ENCODE results near the gene OPCML.

Gene OPCML

GRCh38 chr11:133381761-133382130 is 150.6 kb downstream of the OPCML start:
- Histone ChIP-seq H2AFZ (ENCODE audit: low read length) (no peak overlapping the region), H3K4me2 (ENCODE audit: low read length) (no peak overlapping the region), H3K4me3 (ENCODE audit: low read depth, low read length, poor library complexity, severe bottlenecking) (no peak overlapping the region), H3K9me3 (ENCODE audit: low read length) (no peaks in the 10 kb centered on the region), H4K20me1 (ENCODE audit: insufficient read depth, low read length) (no peaks in the 10 kb centered on the region), H3F3A (ENCODE audit: insufficient read depth, low read length) (no peaks in the 10 kb centered on the region), H3K9ac (ENCODE audit: low read length) (no peak overlapping the region), H3K4me1 (ENCODE audit: insufficient read depth, low read length, severe bottlenecking) (no peaks in the 10 kb centered on the region), H3K27me3 (ENCODE audit: insufficient read depth, low read length) (no peaks in the 10 kb centered on the region), H3K9me2 (ENCODE audit: low read depth, low read length) (no peaks in the 10 kb centered on the region), H3K36me3 (ENCODE audit: insufficient read depth, low read length) (no peaks in the 10 kb centered on the region), H3K27ac (ENCODE audit: low read depth, low read length, poor library complexity, severe bottlenecking) (no peak overlapping the region), H3K79me2 (ENCODE audit: insufficient read depth, low read length) (no peaks in the 10 kb centered on the region)
- no peak for TF ChIP-seq CTCF (IDR thresholded peaks at IDR 0.05; ENCODE audit: low read length)
- TF ChIP-seq EZH2 (IDR thresholded peaks at IDR 0.05; ENCODE audit: borderline replicate concordance, low read length), result no peak

DNA sequence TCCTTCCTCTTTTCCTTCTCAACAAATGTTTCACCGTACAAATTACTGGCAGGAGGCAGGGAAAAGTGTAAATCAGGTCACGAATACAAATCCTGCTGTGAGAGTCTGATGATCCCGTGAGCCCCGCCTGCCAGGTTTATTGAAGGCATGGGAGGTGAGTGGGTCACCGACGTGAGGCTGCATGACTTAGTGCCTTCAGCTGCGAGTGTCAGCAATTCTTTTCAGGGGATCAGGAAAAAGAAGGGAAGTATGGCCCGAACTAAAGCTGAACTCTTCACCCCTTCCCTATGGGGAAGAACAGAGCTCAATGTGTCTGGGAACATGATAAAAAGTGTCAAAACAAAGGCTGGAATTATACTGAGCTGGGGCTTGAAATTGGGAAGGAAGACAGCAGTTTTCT is 166.2 kb downstream of the OPCML start:
- Histone ChIP-seq H4K20me1 (ENCODE audit: insufficient read depth, low read length) (no peaks in the 10 kb centered on the region), H3K27ac (ENCODE audit: low read depth, low read length, poor library complexity, severe bottlenecking) (no peak overlapping the region)
- TF ChIP-seq EZH2 (IDR thresholded peaks at IDR 0.05; ENCODE audit: borderline replicate concordance, low read length) (no peak), CTCF (IDR thresholded peaks at IDR 0.05; ENCODE audit: low read length) (no peak)

GRCh38 chr11:133362916-133363315 is 169.4 kb downstream of the OPCML start:
- H3K36me3 ChIP-seq (ENCODE audit: insufficient read depth, low read length), result no peaks in the 10 kb centered on the region
- no peaks in the 10 kb centered on the region for H3K9me2 ChIP-seq (ENCODE audit: low read depth, low read length)
- H3K79me2 ChIP-seq (ENCODE audit: insufficient read depth, low read length), result no peaks in the 10 kb centered on the region
- H3K4me3 ChIP-seq (ENCODE audit: low read depth, low read length, poor library complexity, severe bottlenecking), result no peak overlapping the region
- H4K20me1 ChIP-seq (ENCODE audit: insufficient read depth, low read length), result no peaks in the 10 kb centered on the region
- H2AFZ ChIP-seq (ENCODE audit: low read length), result no peak overlapping the region
- H3K27me3 ChIP-seq (ENCODE audit: insufficient read depth, low read length), result no peaks in the 10 kb centered on the region
- no peaks in the 10 kb centered on the region for H3K4me1 ChIP-seq (ENCODE audit: insufficient read depth, low read length, severe bottlenecking)
- H3K9ac ChIP-seq (ENCODE audit: low read length), result no peak overlapping the region
- TF ChIP-seq EZH2 (IDR thresholded peaks at IDR 0.05; ENCODE audit: borderline replicate concordance, low read length) (no peak), CTCF (IDR thresholded peaks at IDR 0.05; ENCODE audit: low read length) (no peak)
- no peak overlapping the region for H3K4me2 ChIP-seq (ENCODE audit: low read length)
- no peaks in the 10 kb centered on the region for H3F3A ChIP-seq (ENCODE audit: insufficient read depth, low read length)
- no peaks in the 10 kb centered on the region for H3K9me3 ChIP-seq (ENCODE audit: low read length)
- H3K27ac ChIP-seq (ENCODE audit: low read depth, low read length, poor library complexity, severe bottlenecking), result no peak overlapping the region

More for the DNA sequence above, 166.2 kb downstream of the OPCML start:
- Histone ChIP-seq H3K9me2 (ENCODE audit: low read depth, low read length) (no peaks in the 10 kb centered on the region), H3K36me3 (ENCODE audit: insufficient read depth, low read length) (no peaks in the 10 kb centered on the region), H3F3A (ENCODE audit: insufficient read depth, low read length) (no peaks in the 10 kb centered on the region), H3K4me3 (ENCODE audit: low read depth, low read length, poor library complexity, severe bottlenecking) (no peak overlapping the region), H3K79me2 (ENCODE audit: insufficient read depth, low read length) (no peaks in the 10 kb centered on the region), H3K4me2 (ENCODE audit: low read length) (no peak overlapping the region), H3K9me3 (ENCODE audit: low read length) (no peaks in the 10 kb centered on the region), H3K4me1 (ENCODE audit: insufficient read depth, low read length, severe bottlenecking) (no peaks in the 10 kb centered on the region), H2AFZ (ENCODE audit: low read length) (no peak overlapping the region), H3K9ac (ENCODE audit: low read length) (no peak overlapping the region), H3K27me3 (ENCODE audit: insufficient read depth, low read length) (no peaks in the 10 kb centered on the region)

Data from OCI-LY1 (cell line).